Measurements from ENCODE around the gene MOB4.
A peak's percentile ranks its signal among the peaks of the same experiment; 100 is the strongest.
"Not testable (repeated sequence)": the region's sequence is repeated elsewhere in the genome, so short reads cannot be mapped to it uniquely, and the experiment has no call there.

The MOB4 gene

GRCh38 chr2:197515315-197515738 lies 539 bp upstream of the MOB4 start:
- DNase-seq, result peak; percentile 82

- no peak for DNase-seq
These were observed 511 bp downstream of the MOB4 start for GRCh38 chr2:197516393-197516761.

GRCh38 chr2:197517150-197517549 lies 1.3 kb downstream of the MOB4 start:
- no peak for DNase-seq

GRCh38 chr2:197538412-197538811 lies 22.5 kb downstream of the MOB4 start:
- DNase-seq, result no peak

GRCh38 chr2:197539734-197540133 lies 23.9 kb downstream of the MOB4 start:
- DNase-seq, result no peak

- no peak for DNase-seq
These were observed 27.3 kb downstream of the MOB4 start for GRCh38 chr2:197543206-197543605.

GRCh38 chr2:197547163-197547900 lies 31.5 kb downstream of the MOB4 start:
- no peak for DNase-seq

- DNase-seq, result no peak
These were observed 32.7 kb downstream of the MOB4 start for GRCh38 chr2:197548582-197548981.

- not testable (repeated sequence) for DNase-seq
These were observed 35.4 kb downstream of the MOB4 start for GRCh38 chr2:197551260-197551659.

- no peak for DNase-seq
These were observed 39.6 kb downstream of the MOB4 start for GRCh38 chr2:197555467-197555866.

- DNase-seq, result no peak
These were observed 40.6 kb downstream of the MOB4 start for GRCh38 chr2:197556456-197556855.

GRCh38 chr2:197558393-197558792 lies 42.5 kb downstream of the MOB4 start:
- DNase-seq, result no peak

GRCh38 chr2:197559681-197560080 lies 43.8 kb downstream of the MOB4 start:
- DNase-seq, result no peak

GRCh38 chr2:197560146-197560665 lies 44.3 kb downstream of the MOB4 start:
- DNase-seq, result no peak

- no peak for DNase-seq
These were observed 55.9 kb downstream of the MOB4 start for GRCh38 chr2:197571627-197572271.

- DNase-seq, result no peak
These were observed 57.7 kb downstream of the MOB4 start for GRCh38 chr2:197573608-197574007.

GRCh38 chr2:197575987-197576386 lies 60.1 kb downstream of the MOB4 start:
- DNase-seq, result no peak

- DNase-seq, result no peak
These were observed 60.8 kb downstream of the MOB4 start for GRCh38 chr2:197576631-197577030.

GRCh38 chr2:197577446-197577845 lies 61.6 kb downstream of the MOB4 start:
- DNase-seq, result no peak

GRCh38 chr2:197578294-197578693 lies 62.4 kb downstream of the MOB4 start:
- DNase-seq, result not testable (repeated sequence)

GRCh38 chr2:197580166-197580565 lies 64.3 kb downstream of the MOB4 start:
- DNase-seq, result not testable (repeated sequence)

- DNase-seq, result not testable (repeated sequence)
These were observed 71.4 kb downstream of the MOB4 start for GRCh38 chr2:197587255-197587654.

GRCh38 chr2:197591339-197592072 lies 75.6 kb downstream of the MOB4 start:
- no peak for DNase-seq

- DNase-seq, result no peak
These were observed 80.9 kb downstream of the MOB4 start for GRCh38 chr2:197596766-197597165.
